GM18498 (cell line): ENCODE measurements around the gene CBY3.
"Not testable (repeated sequence)": the region's sequence is repeated elsewhere in the genome, so short reads cannot be mapped to it uniquely, and the experiment has no call there.

Experiments
- ATAC-seq: cut with Tn5 transposase; IDR thresholded peaks from one replicate; pipeline ENCODE4 v1.9.1; 2021; ENCODE audit warnings: mild to moderate bottlenecking, moderate library complexity; ENCODE audit not compliant: unreplicated experiment

CBY3 gene

DNA sequence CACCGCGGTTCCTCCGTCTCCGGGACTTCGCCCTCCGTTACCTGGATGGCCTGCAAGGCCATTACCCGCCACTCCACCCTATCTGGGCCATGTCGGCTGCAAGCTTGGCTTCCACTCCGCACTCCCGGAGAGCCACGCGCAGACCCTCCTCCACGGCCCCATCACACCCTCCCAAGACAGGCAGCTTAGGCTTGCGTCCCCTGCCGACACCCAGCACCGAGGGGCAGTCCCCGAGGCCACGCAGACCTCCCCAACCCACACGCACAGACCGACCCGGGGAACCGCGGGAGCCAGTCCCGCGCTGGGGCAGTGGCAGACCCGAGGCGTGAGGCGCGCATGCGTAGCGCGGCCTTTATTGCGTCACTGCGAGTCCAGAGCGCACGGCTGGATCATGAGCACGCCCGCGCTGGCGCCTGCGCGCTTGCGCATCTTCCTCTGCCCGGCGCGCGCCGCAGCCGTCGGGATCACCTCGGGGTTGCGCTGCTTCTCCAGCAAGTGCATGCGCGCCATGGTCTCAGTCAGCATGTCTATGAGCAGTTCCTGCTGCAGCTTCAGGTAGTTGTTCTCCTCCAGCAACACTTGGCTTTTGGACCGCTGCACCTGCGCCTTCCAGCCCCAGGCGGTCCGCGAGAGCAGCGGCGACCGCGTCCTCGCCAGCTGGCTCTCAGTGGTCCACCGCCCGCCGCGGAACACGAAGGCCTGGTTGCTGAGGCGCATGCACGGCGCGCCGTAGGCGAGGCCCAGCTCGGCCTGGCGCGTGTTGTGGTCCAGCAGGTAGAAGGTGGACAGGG is 2.4 kb downstream of the CBY3 start:
- peak; percentile 93 for ATAC-seq

DNA sequence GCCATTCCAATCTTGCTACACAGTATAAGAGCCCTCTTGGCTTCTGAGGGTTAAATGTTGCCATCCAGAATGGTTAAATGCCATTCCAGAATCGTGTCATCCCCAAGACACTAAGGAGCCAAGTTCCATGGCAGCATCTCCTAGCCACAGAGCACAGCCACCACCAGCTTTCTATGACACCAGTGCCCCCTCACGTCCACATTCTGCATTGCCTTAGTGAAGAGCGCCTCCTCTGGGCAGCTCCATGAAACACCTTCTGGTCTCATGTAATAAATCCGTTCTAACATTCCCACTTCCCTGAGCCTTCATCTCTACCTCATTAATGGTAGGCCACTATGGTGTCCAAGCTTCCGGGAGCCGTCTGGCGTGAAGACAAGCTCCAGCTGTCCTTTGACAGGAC is 12.4 kb downstream of the CBY3 start:
- ATAC-seq, result no peak

DNA sequence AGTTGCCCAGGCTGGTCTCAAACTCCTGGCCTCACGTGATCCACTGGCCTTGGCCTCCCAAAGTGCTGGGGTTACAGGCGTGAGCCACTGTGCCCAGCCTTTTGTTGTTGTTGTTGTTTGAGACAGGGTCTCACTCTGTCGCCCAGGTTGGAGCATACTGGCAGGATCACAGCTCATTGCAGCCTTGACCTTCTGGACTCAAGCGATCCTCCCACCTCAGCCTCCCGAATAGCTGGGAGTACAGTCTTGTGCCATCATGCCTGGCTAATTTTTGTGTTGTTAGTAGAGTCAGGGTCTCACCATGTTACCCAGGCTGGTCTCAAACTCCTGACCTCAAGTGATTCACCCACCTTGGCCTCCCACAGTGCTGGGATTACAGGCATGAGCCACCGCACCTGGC is 19.2 kb downstream of the CBY3 start:
- not testable (repeated sequence) for ATAC-seq

DNA sequence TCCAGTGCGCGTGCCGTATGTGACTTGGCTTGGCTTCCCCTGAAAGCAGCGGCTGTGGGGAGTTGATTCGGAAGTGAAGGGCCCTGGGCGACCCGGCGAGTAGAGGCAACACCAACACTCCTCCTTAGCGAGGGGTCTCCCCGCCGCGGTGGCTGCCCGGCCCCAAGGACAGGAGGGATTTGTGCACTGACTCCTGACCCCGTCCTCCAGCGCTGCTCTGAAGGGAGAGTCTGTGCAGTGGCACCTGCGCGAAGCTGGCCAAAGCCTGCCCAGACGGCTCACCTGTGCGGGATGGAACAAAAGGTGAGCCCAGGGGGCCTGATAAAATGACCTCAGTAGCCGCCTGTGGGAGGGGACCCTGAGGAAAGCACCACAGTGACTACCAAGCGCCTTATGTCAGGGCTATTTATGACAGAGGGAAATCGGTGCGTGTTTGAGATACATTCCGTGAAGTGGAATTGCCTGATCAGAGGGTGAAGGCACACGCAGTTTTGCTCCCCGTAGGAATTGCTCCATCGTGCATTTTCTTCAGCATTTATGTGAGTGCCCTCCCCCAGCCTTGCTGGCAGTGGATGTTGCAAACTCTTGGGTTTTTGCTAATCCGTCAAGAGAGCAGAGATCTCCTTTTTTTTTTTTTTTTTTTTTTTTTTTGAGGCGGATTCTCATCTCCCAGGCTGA is 22.5 kb downstream of the CBY3 start:
- ATAC-seq, result peak; percentile 63

DNA sequence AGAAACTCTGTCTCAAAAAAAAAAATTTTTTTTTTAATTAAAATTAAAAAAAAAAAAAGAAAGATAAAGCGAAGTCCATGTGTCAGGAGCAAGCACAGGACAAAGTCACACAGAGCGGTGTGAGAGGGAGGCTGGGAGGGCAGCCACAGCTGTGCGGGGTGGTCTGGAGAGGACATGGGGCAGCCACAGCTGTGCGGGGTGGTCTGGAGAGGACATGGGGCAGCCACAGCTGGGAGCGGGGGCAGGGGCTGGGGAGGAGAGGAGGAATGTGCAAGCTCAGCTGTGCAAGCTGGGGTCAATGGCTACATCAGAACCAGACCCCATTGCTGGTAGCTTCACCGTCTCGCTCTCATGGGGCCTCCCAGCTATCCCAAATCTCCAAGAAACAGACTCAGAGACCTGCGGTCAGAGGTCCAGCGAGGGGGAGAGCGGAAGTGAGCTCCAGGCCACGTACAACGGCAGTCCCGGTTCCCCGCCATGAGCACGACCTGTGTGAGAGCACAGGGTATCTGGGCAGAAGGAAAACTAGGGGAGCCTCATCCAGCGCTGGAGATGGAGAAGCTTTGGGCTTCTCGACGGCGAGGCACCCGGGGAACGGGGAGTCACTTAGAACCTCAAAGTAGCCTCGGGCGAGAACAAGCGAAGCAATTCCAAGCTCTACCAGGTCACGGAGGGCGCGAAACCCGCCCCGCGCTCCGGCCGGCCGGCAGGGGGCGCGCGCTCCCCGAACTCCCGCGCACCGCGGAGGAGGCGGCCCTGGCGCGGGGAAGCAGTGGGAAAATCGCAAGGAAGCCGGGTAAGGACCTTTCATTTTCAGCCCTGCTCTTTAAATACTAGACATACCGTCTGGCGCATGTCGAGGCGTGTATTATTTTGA is 23.3 kb downstream of the CBY3 start:
- ATAC-seq, result peak; percentile 92

DNA sequence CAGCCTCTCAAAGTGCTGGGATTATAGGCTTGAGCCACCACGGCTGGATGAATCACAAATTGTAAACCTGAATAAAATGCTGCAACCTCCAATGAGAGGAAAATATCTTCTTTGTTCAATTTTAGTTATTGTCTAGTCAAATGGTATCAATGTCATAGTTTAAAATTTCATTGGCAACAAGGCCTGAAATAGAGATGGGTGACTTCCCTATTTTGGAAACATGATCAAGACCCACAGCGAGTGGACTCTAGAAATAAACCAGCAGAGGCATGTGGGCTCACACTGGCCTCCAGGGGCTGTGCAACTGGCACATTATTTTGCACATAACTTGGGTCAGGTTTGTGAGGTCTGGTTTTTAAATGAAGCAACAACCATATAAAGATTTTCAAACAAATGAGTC is 27.7 kb downstream of the CBY3 start:
- not testable (repeated sequence) for ATAC-seq

DNA sequence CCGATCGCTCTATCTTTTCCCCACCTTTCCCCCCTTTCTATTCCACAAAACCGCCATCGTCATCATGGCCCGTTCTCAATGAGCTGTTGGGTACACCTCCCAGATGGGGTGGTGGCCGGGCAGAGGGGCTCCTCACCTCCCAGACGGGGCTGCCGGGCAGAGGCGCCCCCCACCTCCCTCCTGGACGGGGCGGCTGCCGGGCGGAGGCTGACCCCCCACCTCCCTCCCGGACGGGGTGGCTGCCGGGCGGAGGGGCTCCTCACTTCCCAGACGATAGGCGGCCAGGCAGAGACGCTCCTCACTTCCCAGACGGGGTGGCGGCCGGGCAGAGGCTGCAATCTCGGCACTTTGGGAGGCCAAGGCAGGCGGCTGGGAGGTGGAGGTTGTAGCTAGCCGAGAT is 30.6 kb downstream of the CBY3 start:
- ATAC-seq, result not testable (repeated sequence)

DNA sequence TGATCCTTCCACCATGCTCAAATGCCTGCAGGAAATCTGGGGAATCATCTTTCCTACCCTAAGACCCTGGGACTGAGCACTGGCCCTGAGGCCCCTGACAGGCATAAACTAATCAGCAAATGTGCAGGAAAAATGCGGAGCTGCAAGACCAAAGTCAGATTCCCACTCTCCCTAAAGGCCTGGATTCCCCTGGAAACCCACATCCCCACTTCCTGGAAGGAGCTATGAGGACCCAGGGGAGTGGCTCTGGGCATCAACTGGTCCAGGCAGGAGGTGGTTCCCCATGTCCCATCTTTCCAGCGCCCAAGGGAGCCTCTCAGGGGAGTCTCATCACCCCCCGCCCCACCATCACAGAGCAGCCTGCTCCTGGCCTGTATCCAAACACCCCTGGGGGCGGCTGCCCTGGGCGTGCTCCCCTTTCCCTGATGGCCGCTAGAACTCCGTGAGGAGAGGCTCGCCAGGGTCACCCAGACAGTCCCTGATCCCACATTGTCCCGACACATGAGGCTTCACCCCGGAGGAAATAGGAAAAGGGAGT is 31.6 kb downstream of the CBY3 start:
- not testable (repeated sequence) for ATAC-seq

DNA sequence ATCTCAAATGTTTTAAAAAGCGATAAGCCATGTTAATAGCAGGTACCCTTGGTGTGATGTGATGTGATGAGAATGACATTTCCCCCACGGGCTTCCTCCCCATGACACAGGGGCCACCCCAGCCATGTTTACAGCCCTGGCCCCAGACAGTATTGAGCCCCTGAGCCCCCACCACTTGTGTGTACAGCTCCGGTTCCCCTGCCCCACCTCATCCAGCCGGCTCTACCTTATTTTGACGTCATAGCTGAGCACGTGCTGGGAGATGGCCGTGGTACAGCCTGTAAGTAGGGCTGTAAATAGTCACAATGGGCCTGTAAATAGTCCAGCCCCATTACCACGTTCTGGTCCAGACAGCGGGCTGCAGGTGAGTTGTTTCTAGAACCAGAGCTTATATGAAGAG is 32.4 kb downstream of the CBY3 start:
- ATAC-seq, result no peak

DNA sequence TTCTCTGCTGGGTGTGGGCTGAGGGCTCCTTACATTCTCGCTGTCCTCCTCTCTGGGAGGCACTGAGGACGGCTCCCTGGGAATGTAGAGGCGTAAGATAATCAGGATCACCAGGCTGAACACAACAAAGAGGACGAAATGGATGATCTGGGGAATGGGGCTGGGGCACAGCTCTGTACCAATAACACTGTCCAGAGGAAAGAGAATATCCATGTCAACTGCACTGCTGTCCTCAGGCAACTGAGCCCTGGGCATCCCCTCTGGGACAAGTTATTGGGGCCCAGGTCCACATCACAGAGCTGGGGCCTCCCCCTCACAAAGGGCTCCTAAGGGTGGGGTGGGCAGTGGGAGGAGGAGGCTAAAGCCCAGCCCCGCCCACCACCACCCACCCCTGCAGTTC is 36.1 kb downstream of the CBY3 start:
- not testable (repeated sequence) for ATAC-seq

DNA sequence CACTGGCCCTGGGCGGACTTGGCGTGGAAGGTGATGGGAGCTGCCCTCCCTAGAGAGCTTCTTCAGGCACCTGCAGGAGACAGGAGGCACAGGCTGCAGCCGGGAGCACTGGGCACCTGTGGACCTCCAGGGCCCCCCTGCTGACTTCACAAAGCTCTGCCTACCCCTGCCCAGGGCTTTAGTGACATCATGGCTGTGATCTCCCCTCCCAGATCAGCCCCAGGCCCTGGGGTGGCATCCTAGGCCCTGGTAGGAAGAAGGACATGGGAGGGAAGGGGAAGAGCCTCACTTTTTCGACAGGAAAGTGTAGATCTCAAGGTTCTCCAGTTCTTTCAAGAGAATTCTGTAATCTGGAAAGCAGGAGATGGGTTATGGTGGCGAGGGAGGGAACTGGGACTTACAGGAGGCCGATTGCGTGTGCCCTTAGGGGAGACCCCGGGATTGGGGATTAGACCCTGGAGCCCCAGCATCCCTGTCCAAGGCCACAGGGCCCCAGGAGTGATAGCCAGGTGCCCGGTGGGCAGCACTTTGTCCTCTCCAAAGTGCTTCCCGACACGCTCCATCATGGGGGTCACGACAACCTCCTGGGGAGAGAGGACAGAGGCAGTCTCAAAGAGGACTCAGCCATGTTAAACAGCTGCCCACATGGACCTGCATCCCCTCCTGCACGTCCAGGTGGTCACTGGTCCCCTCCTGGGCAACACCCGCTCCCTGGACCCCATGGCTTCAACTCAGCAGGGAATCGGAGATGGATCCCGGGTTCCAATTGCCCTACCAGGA is 37.5 kb downstream of the CBY3 start:
- not testable (repeated sequence) for ATAC-seq

DNA sequence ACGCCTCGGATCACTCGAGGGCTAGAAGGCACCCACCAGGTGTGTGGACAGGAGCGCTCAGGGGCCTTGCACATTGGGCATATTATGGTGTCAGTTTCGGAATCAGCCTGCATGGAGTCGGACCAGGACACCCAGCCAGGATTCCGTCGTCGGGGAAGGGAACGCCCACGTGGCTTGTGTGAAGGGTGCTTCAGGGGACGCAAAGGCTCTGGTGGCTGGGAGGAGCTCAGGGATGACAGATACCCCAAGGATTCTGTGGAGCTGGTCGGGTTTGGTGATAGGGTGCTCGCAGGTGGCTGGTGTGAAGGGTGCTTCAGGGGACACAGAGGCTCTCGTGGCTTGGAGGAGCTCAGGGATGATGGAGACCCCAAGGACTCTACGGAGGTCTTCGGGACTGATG is 38.2 kb downstream of the CBY3 start:
- ATAC-seq, result not testable (repeated sequence)

DNA sequence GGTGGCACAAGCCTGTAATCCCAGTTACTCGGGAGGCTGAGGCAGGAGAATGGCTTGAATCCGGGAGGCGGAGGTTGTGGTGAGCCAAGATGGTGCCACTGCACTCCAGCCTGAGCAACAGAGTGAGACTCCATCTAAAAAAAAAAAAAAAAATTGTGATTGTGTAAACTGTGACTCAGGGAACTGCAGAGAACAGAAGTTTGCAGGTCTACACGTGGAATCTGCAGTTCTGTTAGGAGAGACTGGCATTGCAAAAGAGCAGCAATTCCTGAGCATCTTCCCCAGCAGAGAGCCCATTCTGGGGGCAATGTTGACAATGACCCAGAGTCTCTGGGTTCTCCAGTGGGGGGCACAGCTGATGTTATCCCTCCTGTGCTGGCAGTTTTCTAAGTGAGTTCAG is 39.1 kb downstream of the CBY3 start:
- not testable (repeated sequence) for ATAC-seq

DNA sequence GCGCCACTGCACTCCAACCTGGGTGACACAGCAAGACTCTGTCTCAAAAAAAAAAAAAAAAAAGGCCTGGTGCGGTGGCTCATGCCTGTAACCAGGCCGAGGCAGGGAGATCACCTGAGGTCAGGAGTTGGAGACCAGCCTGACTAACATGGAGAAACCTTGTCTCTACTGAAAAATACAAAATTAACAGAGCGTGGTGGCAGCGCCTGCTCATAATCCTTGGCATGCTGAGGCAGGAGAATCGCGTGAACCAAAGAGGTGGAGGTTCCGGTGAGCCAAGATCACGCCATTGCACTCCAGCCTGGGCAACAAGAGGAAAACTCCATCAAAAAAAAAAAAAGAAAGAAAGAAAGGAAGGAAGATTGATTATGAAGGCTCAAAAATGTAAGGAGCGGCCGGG is 41.5 kb downstream of the CBY3 start:
- ATAC-seq, result not testable (repeated sequence)

DNA sequence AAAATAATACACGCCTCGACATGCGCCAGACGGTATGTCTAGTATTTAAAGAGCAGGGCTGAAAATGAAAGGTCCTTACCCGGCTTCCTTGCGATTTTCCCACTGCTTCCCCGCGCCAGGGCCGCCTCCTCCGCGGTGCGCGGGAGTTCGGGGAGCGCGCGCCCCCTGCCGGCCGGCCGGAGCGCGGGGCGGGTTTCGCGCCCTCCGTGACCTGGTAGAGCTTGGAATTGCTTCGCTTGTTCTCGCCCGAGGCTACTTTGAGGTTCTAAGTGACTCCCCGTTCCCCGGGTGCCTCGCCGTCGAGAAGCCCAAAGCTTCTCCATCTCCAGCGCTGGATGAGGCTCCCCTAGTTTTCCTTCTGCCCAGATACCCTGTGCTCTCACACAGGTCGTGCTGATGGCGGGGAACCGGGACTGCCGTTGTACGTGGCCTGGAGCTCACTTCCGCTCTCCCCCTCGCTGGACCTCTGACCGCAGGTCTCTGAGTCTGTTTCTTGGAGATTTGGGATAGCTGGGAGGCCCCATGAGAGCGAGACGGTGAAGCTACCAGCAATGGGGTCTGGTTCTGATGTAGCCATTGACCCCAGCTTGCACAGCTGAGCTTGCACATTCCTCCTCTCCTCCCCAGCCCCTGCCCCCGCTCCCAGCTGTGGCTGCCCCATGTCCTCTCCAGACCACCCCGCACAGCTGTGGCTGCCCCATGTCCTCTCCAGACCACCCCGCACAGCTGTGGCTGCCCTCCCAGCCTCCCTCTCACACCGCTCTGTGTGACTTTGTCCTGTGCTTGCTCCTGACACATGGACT is 46.3 kb downstream of the CBY3 start:
- peak; percentile 94 for ATAC-seq

DNA sequence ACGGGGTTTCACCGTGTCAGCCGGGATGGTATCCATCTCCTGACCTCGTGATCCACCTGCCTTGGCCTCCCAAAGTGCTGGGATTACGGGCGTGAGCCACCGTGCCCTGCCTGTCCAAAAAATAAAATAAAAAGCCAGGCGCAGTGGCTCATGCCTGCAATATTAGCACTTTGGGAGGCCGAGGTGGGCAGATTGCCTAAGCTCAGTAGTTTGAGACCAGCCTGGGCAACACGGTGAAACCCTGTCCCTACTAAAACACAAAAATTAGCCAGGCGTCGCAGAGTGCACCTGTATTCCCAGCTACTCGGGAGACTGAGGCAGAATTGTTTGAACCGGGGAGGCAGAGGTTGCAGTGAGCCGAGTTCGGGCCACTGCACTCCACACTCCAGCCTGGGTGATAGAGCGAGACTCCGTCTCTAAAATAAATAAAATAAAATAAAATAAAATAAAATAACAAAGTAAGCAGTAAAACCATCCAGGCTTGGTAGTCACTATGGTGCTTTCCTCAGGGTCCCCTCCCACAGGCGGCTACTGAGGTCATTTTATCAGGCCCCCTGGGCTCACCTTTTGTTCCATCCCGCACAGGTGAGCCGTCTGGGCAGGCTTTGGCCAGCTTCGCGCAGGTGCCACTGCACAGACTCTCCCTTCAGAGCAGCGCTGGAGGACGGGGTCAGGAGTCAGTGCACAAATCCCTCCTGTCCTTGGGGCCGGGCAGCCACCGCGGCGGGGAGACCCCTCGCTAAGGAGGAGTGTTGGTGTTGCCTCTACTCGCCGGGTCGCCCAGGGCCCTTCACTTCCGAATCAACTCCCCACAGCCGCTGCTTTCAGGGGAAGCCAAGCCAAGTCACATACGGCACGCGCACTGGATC is 47.1 kb downstream of the CBY3 start:
- peak; percentile 66 for ATAC-seq
